ENCODE data around the gene LRP1B.

Gene LRP1B

DNA sequence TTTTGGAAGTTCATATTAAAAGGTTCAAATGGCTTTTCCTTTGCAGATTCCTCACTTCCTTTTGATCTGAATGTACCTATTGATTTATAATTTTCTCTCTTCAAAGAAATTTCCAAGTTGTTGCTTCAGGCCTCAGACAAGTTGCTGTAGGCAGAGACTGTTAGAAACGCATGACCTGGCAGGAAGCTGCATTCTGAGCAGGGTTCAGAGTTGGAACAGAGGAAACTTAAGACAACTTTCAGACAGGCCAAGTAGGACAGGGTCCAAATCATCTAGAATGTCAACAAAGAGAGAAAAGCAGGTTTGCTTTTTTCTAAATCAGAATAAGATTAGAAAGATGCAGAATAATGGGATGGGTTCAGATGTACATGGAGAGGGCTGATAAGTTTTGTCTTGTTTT lies 416.3 kb downstream of the LRP1B start:
- peak; percentile 13 for DNase-seq (ENCODE audit: low read depth)
- H3K4me3 ChIP-seq (ENCODE audit: low read length), result no peak overlapping the region
- no peak for TF ChIP-seq CTCF (conservative IDR thresholded peaks at IDR 0.05; ENCODE audit: low read depth, low read length)

- TF ChIP-seq CTCF (conservative IDR thresholded peaks at IDR 0.05; ENCODE audit: low read depth, low read length), result no peak
- DNase-seq (ENCODE audit: low read depth), result no peak
- no peak overlapping the region for H3K4me3 ChIP-seq (ENCODE audit: low read length)
Measured at GRCh38 chr2:141711627-141712026, 419.2 kb downstream of the LRP1B start.

GRCh38 chr2:141710589-141711239 lies 420.1 kb downstream of the LRP1B start:
- no peak overlapping the region for H3K4me3 ChIP-seq (ENCODE audit: low read length)

GRCh38 chr2:141709756-141710155 lies 421.1 kb downstream of the LRP1B start:
- no peak overlapping the region for H3K4me3 ChIP-seq (ENCODE audit: low read length)
- no peak for TF ChIP-seq CTCF (conservative IDR thresholded peaks at IDR 0.05; ENCODE audit: low read depth, low read length)
- DNase-seq (ENCODE audit: low read depth), result no peak

More at GRCh38 chr2:141710589-141711239, 420.1 kb downstream of the LRP1B start:
- TF ChIP-seq CTCF (conservative IDR thresholded peaks at IDR 0.05; ENCODE audit: low read depth, low read length), result no peak
- DNase-seq (ENCODE audit: low read depth), result no peak

DNA sequence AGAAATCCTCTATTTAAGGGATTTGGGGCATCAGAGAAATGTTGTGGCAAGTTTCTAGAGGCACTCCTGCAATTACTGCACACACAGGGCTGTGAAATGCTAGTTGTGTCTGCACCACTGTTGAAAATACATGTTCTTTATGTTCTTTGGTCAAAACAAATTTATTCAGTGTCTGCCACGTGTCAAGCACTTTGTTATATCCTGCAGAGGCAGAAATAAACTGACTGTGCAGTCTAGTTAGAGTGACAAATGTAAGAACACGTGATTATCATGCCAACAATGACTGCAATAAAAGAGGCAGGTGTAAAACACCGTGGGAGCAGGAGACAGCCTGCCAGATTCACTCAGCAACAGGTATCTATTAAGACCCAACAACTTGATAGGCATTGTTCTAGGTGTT lies 423.3 kb downstream of the LRP1B start:
- TF ChIP-seq CTCF (conservative IDR thresholded peaks at IDR 0.05; ENCODE audit: low read depth, low read length), result no peak
- no peak for DNase-seq (ENCODE audit: low read depth)
- H3K4me3 ChIP-seq (ENCODE audit: low read length), result no peak overlapping the region

DNA sequence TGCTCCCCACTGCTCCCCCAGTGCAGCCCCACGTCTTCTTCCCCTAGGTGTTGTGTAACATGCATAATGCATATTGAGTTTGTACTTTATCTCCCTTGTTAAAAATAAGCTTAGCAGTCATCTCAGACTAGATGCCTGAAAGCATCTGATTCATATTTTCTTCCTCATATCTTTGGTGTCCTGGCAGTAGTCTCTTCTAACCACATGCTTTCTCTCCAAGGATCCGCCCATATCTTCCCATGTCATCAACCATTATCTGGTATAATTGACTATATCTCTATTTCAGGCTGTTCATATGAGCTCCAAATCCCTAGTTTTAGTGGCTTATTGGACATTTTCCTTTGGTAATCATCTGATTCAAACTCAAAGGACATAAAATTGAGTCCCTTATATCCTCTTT lies 426.3 kb downstream of the LRP1B start:
- no peak for DNase-seq (ENCODE audit: low read depth)

More for the DNA sequence above, 426.3 kb downstream of the LRP1B start:
- no peak for TF ChIP-seq CTCF (conservative IDR thresholded peaks at IDR 0.05; ENCODE audit: low read depth, low read length)
- no peak overlapping the region for H3K4me3 ChIP-seq (ENCODE audit: low read length)
